ENCODE data around the gene PSRC1.
"Not testable (repeated sequence)": the region's sequence is repeated elsewhere in the genome, so short reads cannot be mapped to it uniquely, and the experiment has no call there.

Gene PSRC1

DNA sequence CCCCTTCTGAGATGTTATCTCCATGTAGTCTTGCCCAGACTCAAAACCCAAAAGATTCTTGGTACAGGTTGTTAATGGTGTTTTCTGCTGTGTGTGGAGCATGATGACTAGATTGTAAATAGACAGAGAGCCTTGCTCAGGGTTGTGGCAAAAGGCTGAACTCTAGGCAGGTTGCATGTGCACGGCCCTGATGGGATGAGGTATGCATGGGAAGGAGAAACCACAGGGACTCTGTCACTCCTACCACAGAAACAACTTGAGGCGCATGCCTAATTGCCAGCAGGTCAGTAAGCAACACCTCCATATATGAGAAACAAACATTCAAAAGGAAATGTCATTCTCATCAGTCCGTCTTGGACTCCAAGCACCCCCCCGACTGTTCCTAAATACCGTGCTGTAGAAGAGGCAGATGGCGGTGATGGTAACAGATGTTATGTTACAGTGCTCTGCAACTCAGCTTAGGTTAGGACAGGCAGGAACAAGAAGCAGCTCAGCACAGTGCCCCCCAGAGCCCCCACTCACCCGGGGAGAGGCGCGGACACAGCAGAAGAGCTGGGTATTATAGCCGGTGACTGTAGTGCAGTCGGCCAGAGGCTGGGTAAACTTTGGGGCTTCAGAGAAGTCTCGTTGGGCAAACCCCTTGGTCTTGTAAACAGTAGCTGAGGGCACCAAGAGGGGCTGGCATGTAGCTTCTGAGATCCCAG is 12.9 kb upstream of the PSRC1 start:
- no peak for FAIRE-seq

DNA sequence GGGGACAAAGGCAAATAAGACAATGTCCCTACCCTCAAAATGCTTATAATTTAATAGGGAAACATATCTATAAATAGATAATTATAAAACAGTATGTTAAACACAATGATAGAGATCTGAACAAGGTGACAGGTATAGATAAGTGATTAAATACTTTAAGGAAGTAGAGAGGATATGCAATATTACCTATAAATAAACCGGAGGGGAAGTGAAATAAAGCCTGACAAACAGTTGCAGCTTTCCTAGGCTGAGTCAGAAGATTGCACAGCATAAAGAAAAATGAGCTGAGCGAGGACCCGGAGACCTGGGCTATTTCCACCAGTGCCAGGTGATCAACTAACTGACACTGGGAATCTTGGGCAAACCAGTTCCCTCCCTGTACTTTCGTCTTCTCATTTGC is 11.5 kb upstream of the PSRC1 start:
- FAIRE-seq, result no peak

DNA sequence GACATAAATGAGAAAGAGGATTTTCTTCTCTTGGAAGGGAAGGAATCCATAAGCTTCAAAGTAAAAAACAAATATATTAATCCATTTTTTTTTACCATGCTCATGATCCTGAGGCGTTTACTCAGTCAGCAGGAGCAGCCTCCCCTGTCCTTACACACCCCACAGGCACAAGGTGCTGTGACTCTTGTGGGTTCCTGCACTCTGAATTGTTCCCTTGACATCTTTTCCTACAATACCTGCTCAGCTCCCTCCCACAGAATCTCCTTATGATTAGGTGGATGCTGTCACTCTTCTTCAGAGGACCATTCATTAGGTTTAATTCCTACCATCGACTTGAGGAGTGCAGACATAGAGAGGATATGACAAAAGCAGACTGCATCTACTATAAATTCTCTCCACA is 10.1 kb upstream of the PSRC1 start:
- no peak for FAIRE-seq

DNA sequence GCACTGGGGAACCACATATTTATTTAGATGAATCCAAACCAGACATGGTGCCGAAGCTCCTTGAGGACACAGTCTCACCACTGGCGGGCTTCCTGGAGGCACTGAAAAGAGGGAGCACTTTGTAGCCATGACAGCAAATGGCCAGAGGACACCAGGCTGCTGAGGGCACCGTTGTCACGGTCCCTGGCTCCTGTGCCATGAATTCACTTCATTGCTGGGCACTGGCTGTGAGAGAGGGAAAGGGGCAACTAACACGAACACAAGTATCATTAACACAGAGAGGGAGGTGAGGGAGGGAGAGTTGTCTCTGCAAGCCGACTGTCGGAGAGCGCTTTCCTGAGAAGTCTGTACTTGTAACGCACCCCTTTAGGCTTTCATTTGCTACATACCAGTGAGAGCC is 9.4 kb upstream of the PSRC1 start:
- no peak for FAIRE-seq

DNA sequence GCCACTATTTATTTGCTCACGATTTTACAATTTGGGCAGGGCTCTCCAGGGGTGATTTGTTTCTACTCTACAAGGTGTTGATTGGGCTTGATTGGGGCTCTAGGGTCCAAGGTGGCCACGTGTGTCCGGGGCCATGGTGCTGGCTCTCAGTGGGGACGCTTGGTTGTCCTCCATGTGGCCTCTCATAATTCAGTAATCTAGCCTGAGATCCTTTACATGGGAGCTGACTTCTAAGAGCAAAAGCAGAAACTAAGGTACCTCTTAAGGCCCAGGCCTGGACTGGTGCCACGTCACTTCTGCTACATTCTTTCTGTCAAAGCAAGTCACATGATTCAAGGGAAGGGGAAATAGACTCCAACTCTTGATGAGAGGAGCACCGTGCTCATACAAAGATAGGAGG is 8.1 kb upstream of the PSRC1 start:
- no peak for FAIRE-seq

DNA sequence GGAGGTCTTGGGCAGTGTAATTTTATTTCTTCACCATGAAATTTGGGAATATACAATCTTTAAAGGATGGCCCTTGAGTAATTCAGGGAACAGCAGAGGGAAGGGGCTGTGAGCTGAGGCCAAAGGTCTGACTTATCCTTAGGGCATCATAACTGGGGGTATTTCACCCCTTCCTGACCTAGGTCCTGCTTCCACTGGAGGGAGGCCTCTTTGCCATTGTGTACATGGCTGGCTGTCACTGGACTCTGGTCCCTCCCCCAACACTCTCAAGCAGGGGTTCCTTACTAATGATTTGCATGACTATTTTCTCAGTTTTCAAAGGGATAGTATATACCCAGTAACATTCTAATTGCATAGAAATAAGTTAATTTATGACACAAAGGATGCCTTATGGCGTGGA is 7.2 kb upstream of the PSRC1 start:
- no peak for FAIRE-seq

DNA sequence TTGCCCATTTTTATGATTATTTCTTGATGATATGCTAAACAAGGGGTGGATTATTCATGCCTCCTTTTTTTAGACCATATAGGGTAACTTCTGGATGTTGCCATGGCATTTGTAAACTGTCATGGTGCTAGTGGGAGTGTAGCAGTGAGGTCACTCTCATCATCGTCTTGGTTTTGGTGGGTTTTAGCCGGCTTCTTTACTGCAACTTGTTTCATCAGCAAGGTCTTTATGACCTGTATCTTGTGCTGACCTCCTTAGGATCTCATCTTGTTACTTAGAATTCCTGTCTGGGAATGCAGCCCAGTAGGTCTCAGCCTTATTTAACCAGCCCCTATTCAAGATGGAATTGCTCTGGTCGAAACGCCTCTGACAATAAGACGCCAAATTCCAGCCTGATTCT is 3.8 kb upstream of the PSRC1 start:
- not testable (repeated sequence) for FAIRE-seq

DNA sequence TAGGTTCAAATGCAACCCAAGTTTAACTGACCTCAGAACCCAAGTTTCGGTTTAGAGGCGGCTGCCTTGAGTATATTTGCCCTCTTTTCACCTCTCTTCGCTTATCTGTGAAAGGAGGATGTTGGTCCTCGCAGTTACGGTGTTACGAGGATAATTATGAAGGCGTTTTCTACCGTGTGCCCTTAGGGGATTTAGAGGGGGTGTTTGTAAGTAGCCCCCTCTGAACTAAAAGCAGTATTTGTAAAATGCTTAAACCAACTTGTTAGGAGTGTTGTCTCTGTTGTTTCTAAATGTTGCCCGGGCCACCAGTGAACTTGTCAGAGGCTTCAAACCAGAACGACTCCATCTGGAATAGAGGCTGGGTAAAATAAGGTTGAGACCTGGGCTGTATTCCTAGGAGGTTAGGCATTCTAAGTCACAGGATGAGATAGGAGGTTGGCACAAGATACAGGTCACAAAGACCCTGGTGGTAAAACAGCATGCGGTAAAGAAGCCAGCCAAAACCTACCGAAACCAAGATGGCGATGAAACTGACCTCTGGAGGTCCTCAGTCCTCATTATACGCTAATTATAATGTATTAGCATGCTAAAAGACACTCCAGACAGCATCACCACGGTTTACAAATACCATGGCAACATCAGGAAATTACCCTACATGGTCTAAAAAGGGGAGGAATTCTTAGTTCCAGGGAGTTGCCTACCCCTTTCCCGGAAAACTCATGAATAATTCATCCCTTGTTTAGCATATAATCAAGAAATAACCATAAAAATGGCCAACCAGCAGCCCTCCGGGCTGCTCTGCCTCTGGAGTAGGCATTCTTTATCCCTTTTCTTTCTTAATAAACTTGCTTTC is 1.0 kb upstream of the PSRC1 start:
- FAIRE-seq, result no peak

DNA sequence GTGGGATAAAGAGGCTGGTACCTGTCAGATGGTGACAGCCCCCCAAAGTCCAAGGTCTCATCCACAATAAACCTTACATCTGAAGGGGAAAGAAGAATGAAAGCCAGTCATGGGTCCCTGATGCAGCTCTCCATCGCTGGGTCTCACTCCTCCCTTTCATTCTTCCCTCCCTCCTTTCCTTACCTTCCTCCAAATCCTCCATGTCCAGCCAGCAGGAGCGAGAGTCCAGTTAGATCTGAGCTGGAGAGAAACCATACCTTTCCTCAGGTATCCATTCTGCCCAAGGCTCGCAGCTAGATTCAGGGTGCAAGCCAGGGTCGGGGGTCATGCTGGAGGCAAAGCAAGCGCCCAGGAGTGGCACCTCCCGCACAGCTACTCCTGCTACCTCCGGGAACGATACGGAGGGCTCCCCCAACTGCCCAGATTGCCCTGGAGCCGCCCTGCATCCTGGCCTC is 421 bp downstream of the PSRC1 start:
- no peak for FAIRE-seq

DNA sequence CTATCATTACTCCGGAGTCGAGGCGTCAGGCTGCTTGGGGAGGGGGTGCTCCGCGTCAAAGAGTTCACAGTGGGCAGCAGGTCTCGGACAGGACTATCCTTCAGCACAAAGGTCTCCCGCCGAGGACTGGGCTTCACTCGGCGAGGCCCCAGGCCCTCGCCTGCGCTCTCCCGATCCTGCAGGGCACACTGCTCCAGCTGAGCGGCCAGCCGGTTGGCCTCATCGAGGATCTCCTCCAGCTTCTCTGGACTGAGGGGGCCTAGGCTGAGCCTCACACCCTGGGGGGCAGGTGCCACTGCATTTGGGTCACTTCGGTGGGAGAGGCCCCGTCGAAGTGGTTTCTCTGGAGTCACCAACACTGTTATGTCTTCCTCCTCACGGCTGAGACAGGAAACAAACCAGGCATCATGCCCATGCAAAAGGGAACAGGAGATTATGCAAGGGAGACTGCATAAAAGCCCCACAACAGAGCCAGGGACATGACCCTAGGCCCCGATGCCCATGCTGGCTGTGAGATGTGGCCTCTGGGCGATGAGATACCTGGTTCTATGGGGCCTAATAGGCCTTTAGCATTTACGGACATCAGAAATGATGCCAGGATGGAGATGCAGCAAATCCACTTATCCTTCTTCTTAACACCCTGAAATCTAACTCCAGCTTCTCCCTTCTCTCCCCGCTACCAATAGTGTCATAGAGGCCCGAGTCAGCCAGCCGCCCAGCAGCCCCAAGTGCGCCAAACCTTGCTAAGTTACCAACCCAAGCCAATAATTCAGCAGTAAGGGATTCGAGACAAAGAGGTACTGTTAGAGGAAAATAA is 1.1 kb downstream of the PSRC1 start:
- FAIRE-seq, result no peak

DNA sequence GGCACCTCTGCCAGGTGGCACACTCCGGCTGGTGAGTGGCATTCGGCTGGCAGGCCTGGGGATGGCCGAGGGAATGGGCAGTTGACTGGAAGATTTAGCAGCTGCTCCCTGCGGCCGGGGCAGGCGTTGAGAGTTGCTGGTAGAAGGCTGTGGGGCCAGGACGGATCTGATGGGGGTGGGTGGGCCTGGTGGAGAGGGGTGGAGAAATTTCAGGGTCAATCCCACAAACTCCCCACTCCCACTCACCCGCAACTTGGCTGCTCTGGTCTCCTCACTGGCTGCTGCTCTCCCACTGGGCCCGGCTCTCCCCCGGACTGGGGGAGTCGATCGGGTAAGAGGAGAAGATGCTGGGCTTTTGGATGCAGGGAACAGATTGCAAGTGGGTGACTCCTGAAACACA is 2.1 kb downstream of the PSRC1 start:
- no peak for FAIRE-seq

DNA sequence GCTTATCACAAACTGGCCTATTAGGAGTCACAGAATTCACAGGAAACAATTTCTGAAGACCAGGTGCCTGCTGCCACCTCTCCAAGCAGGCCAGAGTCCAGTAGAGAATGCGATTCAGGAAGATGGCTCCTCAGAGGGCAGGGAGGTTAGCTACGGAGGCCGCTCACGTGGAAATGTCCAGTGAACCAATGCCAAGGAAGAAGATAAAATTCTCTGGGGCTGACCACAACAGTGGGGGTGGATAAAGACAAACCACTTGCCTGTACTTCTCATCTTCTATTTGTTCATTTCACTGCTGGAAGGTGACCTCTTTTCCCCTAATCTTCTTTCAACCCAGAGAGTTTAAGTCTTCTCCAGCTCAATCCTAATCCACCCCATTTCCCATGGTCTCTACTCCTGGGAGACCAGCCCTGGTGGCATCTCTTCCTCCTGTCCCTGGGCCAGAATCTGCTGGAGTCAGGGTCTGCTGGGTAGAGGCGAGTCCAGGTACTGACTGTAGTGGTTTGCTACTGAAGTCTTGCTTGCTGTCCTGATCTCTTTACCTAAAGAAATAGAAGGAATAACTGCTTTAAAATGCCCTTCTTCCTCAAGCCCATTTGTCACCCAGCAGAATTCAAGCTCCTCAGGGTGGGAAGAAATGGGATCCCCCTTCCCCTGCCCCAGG is 3.2 kb downstream of the PSRC1 start:
- no peak for FAIRE-seq

DNA sequence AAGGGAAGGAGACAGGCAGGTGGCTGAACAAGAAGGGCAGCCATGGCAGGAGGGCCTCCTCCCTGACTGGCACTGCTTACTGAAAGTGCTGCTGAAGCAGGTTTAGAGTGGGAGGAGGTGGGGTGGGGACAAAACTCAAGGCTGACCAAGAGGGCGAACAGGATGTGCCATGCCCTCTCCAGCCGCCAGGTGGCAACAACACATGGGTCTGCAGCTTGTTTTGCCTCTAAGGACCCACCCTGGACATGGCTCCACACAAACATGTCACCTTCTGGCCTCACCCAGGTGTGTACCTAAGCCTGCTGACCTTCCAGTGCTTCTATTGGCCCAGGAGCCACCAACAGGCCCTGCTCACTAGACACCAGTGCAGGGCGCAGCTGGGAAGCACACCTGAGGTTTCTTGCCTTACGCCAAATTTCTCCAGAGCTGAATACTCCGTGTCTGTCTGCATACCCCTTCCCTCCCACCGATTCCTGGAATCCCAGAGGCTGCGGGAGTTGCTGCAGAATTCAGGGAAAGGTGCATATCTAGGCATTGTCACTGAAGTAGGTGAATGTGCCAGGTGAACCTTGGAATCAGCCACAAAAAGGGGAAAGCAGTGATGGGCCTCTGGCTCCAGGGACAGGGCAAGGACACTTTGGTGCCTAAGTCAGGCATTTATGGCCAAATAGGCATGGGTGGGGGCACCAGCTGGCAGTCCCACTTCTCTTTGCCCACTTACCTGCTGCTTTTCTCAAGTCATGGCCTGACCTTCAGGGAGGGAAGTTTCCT is 5.3 kb downstream of the PSRC1 start:
- FAIRE-seq, result no peak

DNA sequence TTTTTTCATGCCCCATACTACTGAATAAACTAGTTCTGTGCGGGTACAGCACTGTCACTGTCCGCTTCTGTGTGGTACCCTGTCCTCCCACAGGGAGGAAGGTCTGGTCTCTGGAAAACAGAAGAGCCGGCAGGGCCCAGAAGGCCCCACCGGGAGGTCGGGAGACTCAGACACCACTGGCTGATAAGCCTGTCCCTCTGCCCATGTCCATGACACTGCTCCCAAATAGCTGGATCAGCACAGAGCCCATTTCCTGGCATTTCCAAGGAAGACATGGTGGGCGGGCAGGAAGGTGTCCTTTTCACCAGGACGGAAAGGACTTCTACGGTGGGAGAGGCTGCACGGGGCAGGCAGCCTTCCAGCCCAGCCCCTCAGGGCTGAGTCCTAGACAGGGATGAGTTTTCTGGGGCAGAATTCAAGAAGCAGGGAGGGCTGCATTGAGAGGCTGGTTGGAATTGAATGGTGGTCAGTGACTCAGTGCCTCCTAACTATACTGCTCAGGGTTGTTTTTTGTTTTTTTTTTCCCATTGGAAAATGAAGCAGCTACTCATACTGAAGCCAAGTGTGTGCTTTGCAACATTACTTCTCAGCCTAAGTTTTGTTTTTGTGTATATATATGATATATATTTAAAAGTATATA is 7.1 kb downstream of the PSRC1 start:
- FAIRE-seq, result no peak

DNA sequence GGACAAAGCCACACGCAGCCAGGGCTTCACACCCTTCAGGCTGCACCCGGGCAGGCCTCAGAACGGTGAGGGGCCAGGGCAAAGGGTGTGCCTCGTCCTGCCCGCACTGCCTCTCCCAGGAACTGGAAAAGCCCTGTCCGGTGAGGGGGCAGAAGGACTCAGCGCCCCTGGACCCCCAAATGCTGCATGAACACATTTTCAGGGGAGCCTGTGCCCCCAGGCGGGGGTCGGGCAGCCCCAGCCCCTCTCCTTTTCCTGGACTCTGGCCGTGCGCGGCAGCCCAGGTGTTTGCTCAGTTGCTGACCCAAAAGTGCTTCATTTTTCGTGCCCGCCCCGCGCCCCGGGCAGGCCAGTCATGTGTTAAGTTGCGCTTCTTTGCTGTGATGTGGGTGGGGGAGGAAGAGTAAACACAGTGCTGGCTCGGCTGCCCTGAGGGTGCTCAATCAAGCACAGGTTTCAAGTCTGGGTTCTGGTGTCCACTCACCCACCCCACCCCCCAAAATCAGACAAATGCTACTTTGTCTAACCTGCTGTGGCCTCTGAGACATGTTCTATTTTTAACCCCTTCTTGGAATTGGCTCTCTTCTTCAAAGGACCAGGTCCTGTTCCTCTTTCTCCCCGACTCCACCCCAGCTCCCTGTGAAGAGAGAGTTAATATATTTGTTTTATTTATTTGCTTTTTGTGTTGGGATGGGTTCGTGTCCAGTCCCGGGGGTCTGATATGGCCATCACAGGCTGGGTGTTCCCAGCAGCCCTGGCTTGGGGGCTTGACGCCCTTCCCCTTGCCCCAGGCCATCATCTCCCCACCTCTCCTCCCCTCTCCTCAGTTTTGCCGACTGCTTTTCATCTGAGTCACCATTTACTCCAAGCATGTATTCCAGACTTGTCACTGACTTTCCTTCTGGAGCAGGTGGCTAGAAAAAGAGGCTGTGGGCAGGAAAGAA is 8.1 kb downstream of the PSRC1 start:
- no peak for FAIRE-seq

DNA sequence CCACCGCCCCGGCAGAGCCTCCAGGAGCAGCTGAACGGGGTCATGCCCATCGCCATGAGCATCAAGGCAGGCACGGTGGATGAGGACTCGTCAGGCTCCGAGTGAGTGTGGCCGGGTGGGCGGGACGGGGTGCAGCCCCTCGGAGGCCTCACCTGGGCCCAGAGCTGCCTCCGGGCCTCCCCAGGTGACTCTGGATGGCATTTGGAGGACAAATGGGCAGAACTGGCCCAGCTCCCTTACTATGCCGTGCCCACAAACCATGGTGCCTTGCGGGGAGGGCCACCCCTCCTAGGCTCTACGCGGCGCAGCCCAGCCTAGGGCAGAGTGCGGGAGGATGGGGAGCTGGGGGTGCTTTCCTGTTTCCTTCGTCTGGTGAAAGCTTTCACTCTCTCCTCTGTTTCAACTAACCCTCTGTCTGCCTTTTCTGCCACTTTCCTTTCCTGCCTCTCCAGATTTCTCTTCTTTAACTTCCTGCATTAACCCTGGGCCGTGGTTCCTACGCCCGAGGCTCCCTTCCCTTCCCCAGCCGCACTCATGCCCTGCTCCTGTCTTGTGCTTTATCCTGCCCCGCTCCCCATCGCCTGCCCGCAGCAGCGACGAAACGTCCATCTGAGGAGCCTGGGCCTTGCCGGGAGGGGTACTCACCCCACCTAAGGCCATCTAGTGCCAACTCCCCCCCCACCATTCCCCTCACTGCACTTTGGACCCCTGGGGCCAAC is 9.2 kb downstream of the PSRC1 start:
- no peak for FAIRE-seq

DNA sequence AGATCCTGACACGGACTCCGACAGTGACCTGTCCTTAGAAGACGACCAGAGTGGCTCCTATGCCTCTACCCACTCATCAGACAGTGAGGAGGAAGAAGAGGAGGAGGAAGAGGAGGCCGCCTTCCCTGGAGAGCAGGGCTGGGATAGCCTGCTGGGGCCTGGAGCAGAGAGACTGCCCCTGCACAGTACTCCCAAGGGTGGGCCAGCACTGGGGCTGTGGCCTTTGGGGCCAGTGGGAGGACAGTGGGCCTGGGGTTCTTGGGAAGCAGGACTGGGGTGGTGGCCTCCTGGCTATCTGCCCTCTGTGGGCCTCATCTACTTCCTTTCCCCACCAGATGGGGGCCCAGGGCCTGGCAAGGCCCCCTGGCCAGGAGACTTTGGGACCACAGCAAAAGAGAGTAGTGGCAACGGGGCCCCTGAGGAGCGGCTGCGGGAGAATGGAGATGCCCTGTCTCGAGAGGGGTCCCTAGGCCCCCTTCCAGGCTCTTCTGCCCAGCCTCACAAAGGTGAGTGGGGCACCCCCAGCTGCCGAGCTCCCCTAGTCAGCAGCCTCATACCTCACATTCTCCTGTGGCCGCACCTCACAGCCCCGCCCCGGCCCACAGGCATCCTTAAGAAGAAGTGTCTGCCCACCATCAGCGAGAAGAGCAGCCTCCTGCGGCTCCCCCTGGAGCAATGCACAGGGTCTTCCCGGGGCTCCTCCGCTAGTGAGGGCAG is 10.0 kb downstream of the PSRC1 start:
- FAIRE-seq, result no peak

DNA sequence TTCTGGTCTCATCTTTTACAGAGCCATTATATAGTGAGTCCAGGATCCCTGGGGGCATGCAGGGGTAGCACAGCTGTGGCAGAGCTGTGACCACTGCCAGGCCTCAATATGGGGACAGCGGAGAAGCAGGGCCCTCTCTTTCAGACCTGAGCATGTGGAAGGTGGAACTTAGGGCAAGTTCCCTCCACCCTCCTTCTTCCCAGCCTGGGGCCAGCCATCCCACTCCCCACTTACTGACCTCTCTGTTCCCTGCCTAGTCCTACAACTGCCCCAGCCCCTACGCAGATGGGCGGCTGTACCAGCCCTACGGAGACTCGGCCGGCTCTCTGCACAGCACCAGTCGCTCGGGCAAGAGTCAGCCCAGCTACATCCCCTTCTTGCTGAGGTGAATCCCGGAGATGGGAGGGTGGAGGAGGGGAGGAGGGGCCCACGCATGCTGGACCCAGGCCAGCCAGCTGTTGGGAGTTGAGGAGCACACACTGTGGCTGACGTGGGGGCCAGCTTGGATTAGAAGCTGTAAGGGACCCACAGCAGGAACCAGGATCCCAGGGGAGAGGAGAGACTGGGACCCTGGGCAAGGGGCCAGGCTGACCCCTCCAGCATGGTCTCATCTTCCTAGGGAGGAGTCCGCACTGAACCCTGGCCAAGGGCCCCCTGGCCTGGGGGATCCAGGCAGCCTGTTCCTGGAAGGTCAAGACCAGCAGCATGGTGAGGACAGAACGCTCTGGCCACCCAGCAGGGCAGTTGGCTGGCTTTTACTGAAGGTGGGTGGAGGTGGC is 10.7 kb downstream of the PSRC1 start:
- FAIRE-seq, result no peak
